GM21786 (cell line): Measurements from ENCODE around the gene SLC27A5.
"Not testable (repeated sequence)": the region's sequence is repeated elsewhere in the genome, so short reads cannot be mapped to it uniquely, and the experiment has no call there.

Experiments
- ATAC-seq: cut with Tn5 transposase; IDR thresholded peaks from one replicate; pipeline ENCODE4 v1.9.1; 2021; ENCODE audit not compliant: unreplicated experiment

The SLC27A5 gene

GRCh38 chr19:58551123-58551497 is 39.3 kb upstream of the SLC27A5 start:
- no peak for ATAC-seq

DNA sequence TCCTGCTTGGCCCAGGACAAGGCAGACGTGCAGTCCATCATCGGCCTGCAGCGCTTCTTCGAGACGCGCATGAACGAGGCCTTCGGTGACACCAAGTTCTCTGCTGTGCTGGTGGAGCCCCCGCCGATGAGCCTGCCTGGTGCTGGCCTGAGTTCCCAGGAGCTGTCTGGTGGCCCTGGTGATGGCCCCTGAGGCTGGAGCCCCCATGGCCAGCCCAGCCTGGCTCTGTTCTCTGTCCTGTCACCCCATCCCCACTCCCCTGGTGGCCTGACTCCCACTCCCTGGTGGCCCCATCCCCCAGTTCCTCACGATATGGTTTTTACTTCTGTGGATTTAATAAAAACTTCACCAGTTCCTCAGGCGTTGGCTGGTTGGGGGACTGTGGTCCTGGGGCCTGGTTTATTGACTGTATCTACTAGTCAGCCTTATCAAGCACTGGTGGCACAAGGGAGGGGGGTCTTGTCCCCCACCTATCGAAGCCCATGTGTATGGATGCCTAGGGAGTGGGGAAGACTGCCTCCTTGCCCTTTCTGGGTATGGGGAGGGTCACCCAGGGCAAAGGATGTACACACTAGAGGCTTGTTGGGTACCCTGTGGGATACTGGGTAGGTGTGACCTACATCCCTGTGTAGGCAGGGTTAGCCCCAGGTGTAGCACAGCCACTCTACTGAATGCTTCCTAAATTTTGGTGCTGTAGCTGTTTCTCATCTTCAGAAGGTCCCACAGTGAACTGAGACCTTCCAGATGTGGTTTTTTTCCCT is 38.8 kb upstream of the SLC27A5 start:
- no peak for ATAC-seq

DNA sequence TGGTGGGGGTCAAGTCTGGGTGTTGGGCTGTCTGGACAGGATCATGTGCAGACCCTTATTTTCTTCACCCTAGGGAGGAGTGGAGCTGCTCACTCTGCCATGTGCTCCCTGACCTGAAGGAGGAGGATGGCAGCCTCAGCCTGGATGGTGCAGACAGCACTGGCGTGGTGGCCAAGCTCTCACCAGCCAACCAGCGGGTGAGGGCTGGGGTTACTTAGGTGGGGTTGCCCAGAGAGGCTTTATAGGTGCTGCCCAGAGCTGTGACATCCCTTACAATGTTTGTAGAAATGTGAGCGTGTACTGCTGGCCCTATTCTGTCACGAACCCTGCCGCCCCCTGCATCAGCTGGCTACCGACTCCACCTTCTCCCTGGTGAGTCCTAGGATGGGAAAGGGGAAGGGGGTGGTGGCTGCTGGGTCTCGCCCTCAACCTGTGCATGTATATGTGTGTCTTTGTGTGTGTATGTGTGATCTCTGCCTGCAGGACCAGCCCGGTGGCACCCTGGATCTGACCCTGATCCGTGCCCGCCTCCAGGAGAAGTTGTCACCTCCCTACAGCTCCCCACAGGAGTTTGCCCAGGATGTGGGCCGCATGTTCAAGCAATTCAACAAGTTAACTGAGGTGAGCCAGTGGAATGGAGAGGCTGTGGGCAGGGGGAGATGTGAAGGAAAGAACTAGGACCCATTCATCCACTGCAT is 38.0 kb upstream of the SLC27A5 start:
- no peak for ATAC-seq

- ATAC-seq: no peak
Observed at GRCh38 chr19:58548859-58549663, 37.3 kb upstream of the SLC27A5 start.

DNA sequence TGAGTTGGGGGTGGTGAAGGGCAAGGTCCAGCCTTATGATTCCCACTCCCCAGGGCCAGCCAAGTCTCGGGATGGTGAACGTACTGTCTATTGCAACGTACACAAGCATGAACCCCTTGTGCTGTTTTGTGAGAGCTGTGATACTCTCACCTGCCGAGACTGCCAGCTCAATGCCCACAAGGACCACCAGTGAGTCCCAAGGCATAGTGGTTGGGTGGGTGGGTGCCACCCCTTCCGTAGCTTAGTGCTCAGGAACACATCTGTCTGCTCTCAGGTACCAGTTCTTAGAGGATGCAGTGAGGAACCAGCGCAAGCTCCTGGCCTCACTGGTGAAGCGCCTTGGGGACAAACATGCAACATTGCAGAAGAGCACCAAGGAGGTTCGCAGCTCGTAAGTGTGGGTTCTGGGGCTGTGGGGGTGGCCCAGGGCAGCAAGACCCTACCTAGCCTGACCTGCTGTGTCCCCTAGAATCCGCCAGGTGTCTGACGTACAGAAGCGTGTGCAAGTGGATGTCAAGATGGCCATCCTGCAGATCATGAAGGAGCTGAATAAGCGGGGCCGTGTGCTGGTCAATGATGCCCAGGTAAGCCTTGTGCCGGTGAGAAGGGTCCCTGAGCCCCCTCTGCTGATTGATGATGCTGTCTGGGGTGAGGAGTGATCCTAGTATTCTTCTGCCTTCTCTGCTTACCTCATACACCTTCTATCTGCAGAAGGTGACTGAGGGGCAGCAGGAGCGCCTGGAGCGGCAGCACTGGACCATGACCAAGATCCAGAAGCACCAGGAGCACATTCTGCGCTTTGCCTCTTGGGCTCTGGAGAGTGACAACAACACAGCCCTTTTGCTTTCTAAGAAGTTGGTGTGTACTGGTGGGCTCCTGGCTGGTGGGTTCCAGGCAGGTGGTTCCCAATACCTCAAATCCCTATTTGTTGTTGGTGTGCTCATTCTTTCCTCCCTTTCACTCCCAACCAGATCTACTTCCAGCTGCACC is 35.8 kb upstream of the SLC27A5 start:
- no peak for ATAC-seq

DNA sequence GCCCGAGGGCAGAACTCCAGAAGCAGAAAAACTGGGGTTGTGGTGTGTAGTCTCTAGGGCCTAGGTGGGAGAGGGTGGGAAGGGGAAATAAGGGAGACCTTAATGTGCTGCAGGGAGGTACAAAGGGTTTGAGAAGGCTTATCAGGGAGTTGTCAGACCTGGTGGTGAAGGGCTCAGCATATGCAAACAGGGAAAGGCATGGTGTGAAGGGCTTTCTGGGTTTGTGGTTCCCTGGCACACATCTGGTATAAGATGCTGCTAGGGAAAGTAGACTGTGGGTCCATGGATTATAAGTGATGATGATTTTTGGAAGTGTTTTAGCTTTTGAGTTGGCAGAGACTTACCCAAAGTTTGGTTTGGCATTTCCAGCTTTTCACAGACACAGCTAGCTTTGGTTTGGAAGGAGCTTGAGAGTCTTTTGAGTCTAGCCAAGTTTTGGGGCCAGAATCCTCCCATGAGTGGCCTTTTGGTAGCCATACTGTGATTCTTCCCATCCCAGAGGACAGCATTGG is 34.3 kb upstream of the SLC27A5 start:
- ATAC-seq: no peak

GRCh38 chr19:58545286-58546018 is 33.7 kb upstream of the SLC27A5 start:
- ATAC-seq: no peak

DNA sequence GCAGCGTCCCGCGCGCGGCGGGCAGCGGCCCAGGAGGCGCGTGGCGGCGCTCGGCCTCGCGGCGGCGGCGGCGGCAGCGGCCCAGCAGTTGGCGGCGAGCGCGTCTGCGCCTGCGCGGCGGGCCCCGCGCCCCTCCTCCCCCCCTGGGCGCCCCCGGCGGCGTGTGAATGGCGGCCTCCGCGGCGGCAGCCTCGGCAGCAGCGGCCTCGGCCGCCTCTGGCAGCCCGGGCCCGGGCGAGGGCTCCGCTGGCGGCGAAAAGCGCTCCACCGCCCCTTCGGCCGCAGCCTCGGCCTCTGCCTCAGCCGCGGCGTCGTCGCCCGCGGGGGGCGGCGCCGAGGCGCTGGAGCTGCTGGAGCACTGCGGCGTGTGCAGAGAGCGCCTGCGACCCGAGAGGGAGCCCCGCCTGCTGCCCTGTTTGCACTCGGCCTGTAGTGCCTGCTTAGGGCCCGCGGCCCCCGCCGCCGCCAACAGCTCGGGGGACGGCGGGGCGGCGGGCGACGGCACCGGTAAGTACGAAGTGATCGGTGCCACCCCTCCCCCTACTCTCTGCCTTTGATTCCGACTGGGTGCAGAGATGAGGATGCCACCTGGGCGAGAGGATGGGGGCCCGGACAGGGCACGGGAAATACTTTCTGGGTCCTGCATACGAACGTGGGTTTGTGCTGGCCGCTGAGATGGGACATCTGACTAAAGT is 32.9 kb upstream of the SLC27A5 start:
- peak; percentile 34 for ATAC-seq

DNA sequence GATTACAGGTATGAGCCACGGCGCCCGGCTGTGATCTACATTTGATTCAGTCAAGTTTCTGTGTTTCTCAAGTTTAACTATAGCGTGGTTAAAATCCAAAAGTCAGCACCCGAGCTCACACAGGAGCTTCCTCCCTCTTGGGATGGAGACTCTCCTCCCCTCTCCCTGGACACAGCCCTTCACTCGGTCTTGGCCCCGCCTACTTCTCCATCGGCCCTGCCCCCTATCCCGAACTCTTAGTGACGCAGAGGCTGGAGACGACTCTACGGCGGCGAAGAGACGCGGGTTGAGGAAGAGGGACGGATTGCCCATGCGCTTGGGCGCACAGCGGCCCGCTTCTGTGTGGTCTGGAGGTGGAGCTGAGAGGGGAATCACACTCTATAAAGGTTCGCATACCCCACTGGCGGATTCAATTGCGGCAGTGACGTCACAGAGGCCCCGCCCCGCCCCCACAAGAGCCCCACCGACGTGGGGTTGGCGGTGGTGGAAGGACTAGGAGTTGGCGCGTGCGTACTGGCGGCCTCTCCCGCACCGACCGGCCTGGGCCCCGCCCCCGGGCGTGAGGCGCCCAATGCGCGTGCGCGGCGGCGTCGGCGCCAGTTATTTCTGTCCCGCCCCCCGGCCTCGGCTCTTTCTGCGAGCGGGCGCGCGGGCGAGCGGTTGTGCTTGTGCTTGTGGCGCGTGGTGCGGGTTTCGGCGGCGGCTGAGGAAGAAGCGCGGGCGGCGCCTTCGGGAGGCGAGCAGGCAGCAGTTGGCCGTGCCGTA is 32.2 kb upstream of the SLC27A5 start, which contains the start of gene TRIM28:
Gene TRIM28 (plus strand): TSS at position 239 of the 765 bp plus-strand sequence. CDS start 694 bp downstream, outside the sequence.
- ATAC-seq: peak; percentile 82

GRCh38 chr19:58542641-58543372 is 31.0 kb upstream of the SLC27A5 start:
- ATAC-seq: not testable (repeated sequence)

DNA sequence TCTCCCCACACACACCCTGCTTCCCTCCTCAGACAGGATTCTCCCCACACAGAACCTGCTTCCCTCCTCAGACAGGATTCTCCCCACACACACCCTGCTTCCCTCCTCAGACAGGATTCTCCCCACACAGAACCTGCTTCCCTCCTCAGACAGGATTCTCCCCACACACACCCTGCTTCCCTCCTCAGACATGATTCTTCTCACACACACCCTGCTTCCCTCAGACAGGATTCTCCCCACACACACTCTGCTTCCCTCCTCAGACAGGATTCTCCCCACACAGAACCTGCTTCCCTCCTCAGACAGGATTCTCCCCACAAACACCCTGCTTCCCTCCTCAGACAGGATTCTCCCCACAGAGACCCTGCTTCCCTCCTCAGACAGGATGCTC is 27.4 kb upstream of the SLC27A5 start:
- not testable (repeated sequence) for ATAC-seq

DNA sequence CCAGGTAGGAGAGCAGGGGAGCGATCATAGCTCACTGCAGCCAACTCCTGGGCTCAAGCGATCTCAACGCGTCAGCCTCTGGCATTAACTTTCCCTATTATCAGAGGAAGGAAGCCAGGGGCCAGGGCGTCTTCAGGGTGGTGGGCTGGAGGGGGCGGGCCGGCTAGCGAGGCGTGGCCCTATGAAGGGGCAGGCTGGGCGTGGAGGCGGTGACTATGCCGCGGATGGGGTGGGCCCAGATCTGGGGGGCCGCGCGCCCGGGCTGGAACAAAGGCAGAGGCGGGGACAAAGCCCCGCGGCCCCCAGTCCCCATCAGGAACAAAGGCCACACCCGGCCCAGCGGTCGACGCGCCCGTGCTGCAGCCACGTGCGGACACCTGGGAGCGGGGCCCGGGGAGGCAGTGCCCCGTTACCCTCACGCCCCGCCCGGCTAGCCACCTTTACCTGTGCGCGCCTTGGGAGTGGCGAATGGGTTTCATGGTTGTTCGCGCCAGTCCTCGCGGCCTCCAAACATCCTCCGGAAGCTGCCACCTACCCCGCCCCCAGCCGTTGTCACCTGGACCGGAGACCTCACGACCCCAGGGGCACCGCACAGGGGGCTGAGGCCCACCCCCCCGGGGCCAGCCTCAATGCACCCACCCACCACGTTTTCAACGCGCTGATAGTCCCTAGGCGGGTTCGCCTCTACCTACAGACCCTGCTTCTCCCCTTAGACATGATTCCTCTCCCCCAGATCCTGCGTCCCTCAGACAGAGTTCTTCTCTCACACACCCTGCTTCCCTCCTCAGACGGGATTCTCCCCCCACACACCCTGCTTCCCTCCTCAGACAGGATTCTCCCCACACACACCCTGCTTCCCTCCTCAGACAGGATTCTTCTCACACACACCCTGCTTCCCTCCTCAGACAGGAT is 26.7 kb upstream of the SLC27A5 start:
- ATAC-seq: no peak

DNA sequence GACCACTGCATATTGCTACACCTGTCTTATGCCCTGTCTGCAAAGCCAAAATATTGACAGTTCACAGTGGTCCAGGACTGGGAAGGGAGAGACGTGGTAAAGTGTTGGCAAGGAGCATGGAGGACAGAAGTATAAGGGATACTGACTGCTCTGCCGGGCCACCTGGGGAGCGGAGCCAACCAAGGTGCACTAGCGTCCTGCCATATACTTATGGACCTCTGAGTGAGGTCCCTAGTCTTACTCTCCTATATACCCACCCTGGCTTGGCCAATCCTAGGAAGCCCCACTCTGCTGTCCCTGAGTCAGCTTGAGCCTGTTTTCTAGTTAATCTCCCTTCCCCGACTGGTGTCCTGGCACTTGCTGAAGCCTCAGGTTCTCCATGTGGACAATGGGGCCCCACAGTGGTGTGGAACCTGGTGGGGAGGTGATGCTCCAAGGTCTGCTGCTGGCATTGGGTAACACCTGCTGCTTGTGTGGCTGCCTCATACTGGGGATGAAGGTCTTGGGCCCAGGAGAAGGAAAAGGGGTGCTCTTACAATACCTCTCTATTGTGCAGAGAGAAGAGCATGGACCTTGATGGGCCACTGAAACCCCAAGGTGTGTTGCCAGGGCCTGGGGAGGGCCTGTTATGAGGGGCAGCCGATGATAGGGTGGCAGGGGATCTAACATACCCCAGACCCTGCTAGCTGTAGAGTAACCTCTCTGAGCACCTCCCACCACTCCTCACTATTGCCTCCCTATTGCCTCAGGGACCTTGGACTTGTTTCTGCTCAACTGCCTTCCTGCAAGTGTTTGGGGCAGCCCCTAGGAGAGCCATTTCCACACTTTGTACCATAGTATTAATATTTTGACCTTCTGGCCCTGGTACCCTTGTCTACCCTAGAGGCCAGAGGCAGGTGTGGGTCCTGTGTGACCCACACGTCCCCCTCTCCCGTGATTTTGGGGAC is 25.3 kb upstream of the SLC27A5 start:
- ATAC-seq: no peak

GRCh38 chr19:58535857-58536256 is 24.1 kb upstream of the SLC27A5 start:
- ATAC-seq: no peak
